Limb (tissue), 2 donors: Measurements from ENCODE around the gene AUNIP.
A peak's percentile ranks its signal among the peaks of the same experiment; 100 is the strongest.

Source experiments
- DNase-seq, 2 donors: peaks; one replicate each; pipeline ENCODE4 v3.0.0-alpha.2; 2016; ENCODE audit errors: extremely low spot score in 2 of 2

AUNIP gene, protein sequence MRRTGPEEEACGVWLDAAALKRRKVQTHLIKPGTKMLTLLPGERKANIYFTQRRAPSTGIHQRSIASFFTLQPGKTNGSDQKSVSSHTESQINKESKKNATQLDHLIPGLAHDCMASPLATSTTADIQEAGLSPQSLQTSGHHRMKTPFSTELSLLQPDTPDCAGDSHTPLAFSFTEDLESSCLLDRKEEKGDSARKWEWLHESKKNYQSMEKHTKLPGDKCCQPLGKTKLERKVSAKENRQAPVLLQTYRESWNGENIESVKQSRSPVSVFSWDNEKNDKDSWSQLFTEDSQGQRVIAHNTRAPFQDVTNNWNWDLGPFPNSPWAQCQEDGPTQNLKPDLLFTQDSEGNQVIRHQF

GRCh38 chr1:25858906-25859789, at the start of gene AUNIP:
Gene AUNIP (minus strand): TSS chr1:25859457. CDS start chr1:25859357, 100 bp downstream.
- peak; percentile 84 to 89 for DNase-seq

- DNase-seq, result no peak
Measured at GRCh38 chr1:25909040-25909439, 49.8 kb upstream of the AUNIP start.

GRCh38 chr1:25908161-25908560, 48.9 kb upstream of the AUNIP start:
- DNase-seq, result no peak

DNA sequence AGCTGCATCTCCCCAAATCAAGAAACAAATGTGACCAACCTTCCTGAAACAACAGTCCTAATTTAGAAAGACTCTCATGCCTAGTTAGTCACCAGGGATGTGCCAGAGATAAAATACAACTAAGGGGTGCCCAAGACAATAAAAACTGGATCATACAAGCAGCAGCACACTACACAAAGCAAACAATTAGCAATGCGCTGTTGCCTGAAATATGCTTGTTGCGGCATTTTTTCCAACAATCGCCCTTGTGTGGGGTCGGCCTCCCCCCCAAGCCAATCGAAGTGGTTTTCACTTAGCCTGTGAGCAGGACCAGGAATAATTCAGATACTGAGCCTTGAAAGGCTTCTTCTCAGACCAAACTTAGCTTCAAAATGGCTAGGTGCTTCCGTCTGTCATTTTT, 48.3 kb upstream of the AUNIP start:
- DNase-seq, result no peak

DNA sequence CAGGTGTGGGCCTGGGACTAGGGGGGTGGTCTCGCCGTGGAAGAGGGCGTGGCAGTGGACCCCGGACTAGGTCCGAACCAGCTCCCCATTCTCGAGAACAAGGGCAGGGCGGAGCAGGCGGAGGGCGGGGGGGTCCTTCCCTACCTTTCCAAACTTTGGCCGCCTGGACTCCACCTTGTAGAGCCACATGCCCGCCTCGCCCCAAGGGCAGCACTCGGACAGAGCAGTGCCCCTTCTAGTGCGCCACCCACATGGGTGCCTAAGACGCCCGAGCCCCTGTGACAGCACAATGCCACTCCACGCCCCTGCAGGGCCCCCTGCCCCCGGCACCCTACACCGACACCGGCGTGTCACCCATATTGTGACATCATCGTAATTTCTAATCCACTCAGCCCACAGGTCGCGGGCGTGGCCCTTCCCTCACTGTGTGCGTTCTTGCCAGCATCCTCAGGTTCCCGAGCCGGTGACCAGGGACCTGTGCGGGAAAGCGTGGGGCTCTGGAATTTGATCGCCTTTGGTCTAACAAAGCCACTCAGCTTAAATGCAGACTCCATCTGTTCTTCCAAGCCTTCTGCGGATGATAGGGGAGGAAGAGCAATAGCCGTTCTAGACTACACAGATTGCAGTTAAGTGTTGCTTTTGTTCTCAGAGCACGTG, 47.5 kb upstream of the AUNIP start:
- peak in 1 of 2 donors; percentile 78 for DNase-seq

GRCh38 chr1:25905680-25906643, 46.7 kb upstream of the AUNIP start, which contains the start of gene STMN1:
Gene STMN1 (minus strand): TSS chr1:25906419. CDS start chr1:25904676, 1,743 bp downstream.
- DNase-seq, result peak; percentile 94 to 97

- peak; percentile 93 to 99 for DNase-seq
Measured at GRCh38 chr1:25904943-25905679, 45.9 kb upstream of the AUNIP start.

- no peak for DNase-seq
Measured at GRCh38 chr1:25903986-25904385, 44.7 kb upstream of the AUNIP start.

- DNase-seq, result no peak
Measured at GRCh38 chr1:25902462-25902861, 43.2 kb upstream of the AUNIP start.

- no peak for DNase-seq
Measured at GRCh38 chr1:25900219-25900618, 41.0 kb upstream of the AUNIP start.

GRCh38 chr1:25899792-25900191, 40.5 kb upstream of the AUNIP start:
- no peak for DNase-seq

- DNase-seq, result no peak
Measured at GRCh38 chr1:25898223-25899015, 39.2 kb upstream of the AUNIP start.

- DNase-seq, result no peak
Measured at GRCh38 chr1:25897754-25898153, 38.5 kb upstream of the AUNIP start.

- no peak for DNase-seq
Measured at GRCh38 chr1:25896266-25896665, 37.0 kb upstream of the AUNIP start.

- DNase-seq, result peak; percentile 95
Measured at GRCh38 chr1:25895365-25895990, 36.2 kb upstream of the AUNIP start.

DNA sequence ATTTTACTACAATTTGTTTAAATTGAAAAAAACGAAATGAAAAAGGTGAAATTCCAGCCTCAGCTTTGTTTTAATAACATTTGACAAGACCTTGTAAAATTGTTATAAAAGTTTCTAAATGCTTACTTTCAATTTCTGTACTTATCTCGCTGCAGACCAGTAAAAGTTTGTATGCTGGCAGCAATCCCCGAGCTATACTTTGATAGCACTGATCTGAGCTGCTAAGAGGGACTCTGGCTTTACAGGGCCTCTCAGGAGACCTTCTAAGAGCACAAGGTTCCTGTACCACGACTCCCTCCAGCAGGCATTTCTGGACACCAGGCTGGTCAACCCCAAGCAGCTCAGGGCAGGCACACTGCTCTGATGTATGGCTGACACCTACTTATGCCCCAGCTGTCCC, 33.9 kb upstream of the AUNIP start:
- no peak for DNase-seq

GRCh38 chr1:25891606-25892005, 32.3 kb upstream of the AUNIP start:
- no peak for DNase-seq

GRCh38 chr1:25890239-25891034, 31.2 kb upstream of the AUNIP start:
- DNase-seq, result no peak
